DMS114 treated with DMSO at 0.1 percent for 48 hours (cell line): ENCODE data around the gene MRRF.
"Not testable (repeated sequence)": the region's sequence is repeated elsewhere in the genome, so short reads cannot be mapped to it uniquely, and the experiment has no call there.

ENCODE experiments used
- DNase-seq: peaks from one replicate; lab custom pipeline; 2025; ENCODE audit not compliant: unreplicated experiment; lab: John Stamatoyannopoulos, UW

The MRRF gene

DNA sequence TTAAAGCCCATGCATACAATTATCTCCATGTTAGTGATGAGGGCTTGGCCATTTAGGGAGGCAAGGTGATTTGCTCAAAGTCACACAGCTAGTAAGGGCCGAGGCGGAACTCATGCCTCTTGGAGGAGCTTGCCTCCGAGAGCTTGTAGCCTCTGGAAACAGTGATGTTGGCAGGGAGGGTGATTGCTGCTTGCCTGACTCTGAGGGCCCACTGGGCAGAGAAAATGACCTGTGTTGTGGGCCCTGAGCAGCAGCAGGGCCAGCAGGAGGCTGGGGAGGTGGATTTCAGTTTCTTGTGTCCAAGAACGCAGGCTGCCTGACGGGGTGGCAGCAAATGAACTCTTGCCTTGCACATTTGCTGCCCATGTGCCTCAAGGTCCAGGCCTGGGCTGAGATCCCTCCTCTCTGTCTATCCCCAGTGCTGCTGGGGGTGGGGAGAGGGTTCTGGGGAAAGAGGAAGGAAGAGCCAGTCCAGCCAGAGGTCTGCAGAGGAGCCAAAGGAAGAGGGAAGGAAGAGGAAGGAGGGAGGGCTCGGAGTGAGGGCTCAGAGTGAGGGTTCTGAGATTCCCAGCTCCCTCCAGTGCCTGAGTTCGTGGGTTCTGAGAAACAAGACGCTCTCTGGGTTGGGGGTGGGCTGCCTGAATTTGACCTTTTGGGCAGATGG lies 90.0 kb downstream of the MRRF start:
- DNase-seq = no peak

GRCh38 chr9:122355336-122355875 lies 90.7 kb downstream of the MRRF start:
- no peak for DNase-seq

DNA sequence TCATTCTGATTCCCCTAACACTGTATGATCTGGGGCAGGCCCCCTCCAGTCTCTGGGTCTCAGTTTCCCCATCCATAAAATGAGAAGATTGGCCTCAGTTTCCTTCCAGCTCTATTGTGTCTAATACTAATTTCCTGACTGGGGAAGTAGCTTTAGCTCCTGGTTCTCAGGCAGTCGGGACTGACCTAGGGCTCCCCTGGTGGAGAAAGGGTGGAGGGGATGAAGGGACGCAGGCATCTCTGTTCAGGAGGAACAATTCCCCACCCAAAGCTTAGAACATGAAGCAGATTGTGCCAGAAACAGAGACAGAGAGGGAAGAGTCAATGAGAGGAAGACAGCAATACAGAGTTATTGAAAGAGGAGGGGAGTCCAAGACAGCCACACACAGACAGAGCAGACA lies 91.9 kb downstream of the MRRF start:
- DNase-seq = no peak

DNA sequence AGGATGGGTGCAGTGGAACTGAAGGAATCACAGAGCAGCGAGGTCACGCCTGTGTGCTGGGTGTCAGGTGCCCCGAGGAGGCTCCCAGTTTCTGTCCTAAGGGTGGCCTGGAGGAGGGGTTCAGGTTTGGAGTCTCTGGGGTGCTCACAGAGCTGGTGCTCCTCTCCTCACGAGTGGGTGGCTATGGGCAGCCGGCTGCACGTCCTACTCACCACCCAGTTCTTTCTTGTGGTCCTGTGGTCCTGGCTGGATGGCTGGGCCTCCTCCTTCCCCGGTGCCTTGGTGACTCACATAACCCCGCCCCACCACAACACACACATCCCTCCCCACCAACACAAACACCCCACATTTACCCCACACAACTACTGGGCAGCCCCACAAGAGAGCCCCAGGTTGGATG lies 96.2 kb downstream of the MRRF start:
- no peak for DNase-seq

DNA sequence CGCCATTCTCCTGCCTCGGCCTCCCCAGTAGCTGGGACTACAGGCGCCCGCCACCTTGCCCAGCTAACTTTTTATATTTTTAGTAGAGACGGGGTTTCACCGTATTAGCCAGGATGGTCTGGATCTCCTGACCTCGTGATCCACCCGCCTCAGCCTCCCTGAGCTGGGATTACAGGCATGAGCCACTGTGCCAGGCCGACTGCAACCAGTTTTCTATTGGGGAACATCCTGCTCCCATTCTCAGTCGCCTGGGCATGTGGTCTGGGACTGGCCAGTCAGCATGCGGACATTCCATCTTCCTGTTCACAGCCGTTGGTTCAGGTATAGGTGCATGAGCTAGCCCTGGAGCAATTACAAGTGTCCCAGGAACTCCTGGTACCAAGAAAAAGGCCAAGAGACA lies 98.4 kb downstream of the MRRF start:
- not testable (repeated sequence) for DNase-seq

DNA sequence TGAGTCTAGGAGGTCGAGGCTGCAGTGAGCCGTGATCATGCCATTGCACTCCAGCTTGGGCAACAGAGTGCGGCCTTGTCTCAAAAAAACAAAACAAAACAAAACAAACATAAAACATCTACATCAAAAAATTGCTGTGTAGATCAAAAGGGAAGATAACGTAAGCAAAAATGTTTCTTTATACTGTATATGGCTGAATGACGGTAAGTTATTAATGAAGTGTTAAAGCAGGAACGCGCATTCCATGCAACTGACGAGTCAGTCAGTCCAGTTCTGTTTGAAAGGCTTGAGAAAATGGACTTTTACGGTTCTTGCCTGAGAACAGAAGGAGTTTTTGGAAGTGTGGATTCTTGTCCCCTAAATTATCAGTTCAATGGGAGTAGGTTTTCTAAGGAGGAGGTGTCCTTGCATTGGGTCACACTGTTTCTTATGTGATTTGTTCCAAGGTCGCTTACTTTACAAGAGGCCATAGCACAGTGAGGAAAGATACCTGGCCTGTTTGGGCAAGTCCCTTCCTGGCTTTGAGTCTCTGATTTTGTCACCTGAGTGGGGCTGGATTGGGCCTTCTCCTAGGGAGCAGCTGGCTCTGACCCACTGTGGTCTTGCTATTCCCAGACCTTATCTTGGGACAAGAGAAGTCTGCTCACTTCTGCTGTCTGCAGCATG lies 99.6 kb downstream of the MRRF start:
- DNase-seq = no peak

DNA sequence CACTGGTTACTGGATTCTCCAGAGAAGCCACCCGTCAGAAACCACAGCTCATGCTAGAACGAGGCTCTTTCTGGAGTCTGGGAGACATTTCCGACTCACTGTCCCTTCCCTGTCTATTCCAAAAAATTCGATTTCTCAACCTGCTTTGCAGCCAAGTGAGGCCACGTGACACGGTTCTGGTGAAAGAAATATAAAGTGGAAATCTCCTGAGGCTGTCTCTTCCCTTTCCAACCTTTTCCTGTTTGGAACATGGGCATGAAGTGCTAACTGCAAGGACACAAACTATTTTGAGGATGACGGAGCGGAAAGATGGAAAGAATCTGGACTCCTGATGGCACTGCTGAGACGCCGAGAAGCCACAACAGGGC lies 100.1 kb downstream of the MRRF start:
- no peak for DNase-seq

DNA sequence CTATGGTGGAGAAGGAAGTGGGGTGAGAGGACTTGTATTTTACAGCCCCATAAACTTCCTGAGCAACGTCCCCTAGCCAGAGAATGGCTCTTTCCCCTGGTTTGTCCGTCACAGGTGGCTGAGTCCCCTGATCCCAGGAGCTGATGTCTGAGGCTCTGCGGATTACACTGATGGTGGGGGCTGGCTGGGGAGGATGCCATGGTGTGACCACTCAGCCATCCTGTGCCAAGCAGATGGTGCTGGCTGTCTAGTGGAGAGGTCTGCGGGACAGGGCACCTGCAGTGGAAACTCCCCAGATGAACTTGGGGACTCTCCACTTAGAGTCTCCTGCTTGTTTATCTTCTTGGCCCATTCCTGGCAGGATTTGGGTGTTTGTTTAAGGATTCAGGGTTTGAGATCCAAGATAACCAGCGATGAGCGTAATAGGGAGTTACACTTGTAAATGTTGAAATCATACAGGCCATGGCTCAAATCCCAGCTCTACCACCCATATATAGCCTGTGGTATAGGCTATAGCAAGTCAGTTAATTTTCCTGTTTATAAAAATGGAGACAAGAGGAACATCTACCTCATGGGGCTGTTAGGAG lies 101.5 kb downstream of the MRRF start:
- DNase-seq = no peak

DNA sequence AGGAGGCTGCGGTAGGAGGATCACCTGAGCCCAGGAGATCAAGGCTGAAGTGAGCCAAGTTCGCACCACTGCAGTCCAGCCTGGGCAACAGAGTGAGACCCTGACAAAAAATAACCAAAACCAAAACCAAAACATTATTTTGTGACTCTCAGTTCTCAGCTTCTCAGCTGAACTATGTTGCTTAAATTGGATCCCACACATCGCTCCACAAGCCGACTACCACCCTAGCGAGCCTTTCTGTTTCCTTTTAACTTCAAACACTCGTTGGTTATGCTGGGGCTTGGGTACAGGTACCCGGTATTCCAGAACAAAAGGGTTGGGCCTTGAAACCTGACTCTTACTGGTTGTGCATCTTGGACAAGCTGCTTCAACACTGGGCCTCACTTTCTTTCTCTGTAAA lies 102.4 kb downstream of the MRRF start:
- DNase-seq = no peak

DNA sequence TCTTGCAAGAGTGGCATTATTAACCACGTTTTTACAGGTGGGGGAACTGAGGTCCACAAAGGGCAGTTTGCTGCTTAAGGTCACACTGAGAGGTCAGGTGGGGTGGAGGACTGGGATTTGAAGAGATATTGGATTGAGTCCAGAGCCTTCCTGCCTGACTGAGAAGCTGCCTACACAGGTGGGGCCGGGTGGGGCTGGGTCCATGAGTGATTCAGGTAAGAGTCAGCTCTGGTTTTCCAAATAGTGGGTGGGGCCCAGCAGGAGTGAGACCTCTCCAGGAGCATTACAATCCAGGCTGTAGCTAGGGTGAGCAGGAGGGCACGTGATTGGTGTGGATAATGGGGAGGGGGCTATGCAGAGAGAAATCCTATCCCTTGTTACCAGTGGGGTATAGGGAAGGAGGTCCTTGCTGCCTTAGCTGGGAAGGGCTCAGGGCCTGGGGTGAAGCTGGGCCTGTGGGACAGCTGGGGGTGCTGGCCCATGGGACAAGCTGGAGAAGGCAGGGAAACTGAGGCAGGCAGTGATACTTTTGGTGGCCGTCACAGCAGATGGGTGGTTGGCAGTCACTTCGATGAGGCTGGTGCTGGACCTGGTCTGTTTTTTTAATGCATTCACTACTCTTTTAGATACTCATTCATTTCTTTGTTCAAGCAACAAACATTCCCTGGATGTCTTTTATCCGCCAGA lies 103.2 kb downstream of the MRRF start:
- no peak for DNase-seq

GRCh38 chr9:122368642-122369041 lies 104.0 kb downstream of the MRRF start:
- no peak for DNase-seq

DNA sequence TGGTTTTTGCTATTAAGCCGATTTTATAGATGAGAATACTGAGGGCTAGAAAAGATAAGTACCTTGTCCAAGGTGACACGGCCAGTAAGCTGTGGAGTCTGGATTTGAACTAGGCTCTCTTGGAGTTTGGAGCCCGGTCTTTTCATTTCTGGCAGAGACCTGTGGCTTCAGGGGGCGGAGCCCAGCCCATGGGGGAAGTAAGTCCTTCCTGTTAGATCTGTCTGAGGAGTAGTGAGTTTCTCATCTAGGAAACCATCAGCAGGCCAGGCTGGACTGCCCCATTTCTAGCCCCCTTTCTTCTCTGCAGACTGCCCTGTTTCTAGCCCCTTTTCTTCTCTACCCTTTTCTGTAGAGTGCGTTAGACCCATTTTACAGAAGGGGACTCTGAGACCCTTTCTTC lies 105.6 kb downstream of the MRRF start:
- no peak for DNase-seq

DNA sequence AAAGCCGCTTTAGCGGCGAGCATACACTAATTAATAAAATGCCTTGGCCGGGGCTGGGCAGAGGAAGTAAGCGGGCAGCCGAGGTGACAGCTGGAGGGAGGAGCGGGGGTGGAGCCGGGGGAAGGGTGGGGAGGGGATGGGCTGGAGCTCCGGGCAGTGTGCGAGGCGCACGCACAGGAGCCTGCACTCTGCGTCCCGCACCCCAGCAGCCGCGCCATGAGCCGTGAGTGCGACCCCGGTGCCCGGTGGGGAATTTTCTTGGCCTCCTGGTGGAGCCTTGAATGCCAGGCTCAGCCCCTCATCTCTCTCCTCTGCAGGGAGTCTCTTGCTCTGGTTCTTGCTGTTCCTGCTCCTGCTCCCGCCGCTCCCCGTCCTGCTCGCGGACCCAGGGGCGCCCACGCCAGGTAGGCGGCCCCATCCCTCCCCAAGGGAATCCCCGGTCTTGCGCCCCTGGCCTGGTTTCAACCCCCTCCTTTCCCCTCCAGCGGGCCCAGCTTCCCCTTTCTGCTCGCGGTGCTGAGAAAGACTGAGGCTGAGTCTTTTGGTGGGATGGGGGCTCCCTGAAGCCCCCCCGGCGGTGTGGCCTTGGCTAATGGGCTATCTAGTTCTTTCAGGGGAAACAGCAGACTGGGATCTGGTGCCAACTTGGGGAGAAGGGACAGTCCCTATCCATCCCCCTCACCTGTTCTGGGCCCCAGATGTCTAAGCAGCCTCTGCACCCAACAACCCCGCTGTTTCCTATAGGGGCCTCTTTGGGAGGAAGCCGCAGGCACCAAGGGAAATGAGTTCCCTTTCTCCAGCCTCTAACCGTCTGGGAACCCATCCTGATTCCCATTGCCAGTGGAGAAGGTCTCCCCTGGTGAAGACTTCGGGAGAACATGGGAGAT lies 106.4 kb downstream of the MRRF start, which contains the start of gene PTGS1:
TSS of gene PTGS1 (plus strand) at position 156 of the 887 bp plus-strand sequence. CDS start at position 217, 61 bp downstream.
- DNase-seq = no peak

GRCh38 chr9:122371846-122372245 lies 107.2 kb downstream of the MRRF start:
- no peak for DNase-seq

DNA sequence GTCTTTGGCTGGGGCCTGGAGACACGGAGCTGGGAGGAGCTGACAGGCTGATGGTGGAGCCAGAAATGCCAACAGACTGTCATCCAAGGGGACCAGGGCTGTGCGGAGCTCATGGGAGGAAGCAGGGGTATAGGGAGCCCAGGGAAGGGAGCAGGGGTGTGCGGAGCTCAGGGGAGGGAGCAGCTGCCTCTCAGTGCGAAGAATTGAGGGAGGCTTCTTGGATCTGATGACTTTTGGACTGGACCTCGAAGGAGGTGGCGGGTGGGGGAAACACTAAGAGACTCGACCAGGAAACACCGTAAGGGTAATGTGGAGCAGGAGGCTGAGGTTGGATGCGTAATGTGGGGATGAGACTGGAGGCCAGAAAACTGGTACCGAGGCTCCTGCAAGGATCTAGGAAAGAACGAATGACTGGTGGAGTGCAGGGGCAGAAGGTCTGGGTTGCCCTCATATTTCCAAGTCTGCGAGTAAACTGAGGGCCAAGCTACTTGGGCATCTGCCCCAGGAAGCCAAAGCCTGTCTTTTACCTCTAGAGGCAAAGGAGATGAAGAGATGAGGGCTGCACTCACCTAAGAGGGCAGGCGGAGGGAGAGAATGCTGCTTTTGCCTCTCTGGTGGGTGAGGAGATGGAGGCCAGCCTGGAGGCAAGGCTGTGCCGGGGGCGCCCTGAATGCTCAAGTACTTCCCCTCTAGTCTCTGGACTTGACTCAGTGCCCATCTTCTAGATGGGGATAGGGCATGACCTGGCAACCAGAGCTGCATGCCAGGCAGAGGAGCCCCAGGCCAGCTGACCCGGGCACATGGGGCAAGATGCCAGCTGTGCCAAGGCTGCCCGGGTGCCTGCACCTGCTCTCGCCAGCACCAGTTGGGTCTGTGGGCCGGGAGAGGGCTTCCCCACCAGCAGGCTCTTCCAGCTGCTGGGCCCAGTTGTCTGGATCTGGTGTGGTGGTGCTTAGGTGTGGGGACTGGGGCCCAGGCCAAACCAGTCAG lies 108.5 kb downstream of the MRRF start:
- DNase-seq = no peak

DNA sequence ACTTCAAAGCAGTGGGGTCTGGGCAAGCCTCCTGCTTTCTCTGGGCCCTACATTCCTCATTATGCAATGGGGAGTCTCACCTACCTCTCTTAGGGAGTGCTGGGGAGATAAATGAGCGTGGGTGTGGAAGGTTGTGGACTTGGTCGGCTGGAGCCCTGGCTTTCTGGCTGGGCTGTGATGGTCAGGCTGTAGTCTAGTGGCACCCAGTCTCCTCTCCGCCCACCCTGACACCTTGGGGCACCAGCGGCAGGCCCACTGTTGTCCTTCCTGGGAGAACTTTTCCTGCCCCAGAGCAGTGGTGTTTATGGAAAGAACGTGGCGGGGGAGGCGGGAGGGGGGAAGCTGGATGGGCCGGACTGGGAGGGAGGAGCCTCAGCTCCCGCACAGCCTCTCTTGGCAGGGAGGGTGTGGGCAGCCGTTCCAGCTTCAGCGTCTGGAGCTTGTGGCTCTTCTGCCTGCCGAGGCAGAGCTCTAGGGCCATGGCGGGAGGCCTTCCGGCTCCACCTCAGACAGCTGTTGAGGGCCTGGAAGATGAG lies 110.3 kb downstream of the MRRF start:
- DNase-seq = no peak

DNA sequence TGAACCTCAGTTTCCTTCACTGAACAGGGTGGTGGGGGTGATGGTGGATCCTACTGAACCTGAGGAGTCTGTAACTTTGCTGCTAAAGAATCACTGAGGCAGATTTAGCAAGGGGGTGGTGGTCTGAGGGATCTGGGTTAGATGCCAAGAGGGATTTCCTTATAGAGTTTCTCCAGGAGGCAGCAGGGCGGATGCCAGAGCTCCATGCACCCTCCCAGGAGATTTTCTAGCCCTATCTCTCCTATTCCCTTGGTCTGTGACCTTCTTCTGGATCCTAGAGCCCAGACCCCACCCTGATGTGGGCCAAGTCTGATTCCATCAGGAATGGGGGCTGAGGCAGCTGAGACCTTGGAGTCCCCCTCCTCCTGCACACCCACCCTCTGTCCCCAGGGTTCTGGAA lies 112.1 kb downstream of the MRRF start:
- no peak for DNase-seq

DNA sequence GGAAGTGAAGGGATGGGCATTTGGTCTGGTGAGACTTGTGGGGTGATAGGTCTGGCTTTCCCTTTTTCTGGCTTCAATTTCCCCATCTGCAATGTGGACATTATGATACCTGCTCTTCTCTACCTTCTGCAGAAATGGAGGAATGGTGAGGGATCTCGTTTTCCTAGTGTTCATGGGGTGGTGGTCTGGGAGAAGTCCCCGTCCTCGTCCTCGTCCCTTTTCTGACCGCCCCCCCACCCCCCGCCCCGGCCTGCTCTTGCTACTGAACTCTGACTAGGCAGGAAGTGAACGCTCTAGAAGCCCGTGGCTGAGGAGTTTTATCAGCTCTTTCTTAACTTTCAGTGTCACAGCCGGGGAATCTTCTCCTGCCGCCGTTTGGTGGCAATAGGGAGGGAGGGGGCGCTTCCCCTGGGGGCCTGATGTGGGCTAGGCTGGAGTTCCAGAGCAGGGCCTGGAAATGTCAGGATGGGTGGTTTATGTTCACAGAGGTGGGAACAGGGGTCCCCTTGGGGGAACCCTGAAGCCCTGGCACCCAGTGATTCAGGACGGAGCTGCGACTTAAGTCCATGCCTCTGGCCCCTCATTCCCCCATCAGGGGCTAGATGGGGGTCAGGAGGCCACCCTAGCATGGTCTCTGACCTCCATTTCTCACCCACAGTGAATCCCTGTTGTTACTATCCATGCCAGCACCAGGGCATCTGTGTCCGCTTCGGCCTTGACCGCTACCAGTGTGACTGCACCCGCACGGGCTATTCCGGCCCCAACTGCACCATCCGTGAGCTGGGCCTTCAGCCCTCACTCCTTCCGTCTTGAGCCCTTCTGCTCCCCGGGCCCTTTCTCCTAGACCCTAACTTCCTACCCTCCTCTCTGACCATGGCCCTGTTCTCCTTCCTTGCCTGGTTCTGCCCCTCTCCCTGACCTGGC lies 112.8 kb downstream of the MRRF start:
- DNase-seq = no peak
